GM13977 (cell line): ENCODE measurements around the gene SNAP25.

Source experiments
- DNase-seq: peaks from one replicate; pipeline ENCODE4 v3.0.0; 2012; ENCODE audit warnings: low spot score
- CTCF ChIP-seq: IDR thresholded peaks from 2 replicates; pipeline ENCODE4 v1.5.1; 2012; ENCODE audit warnings: mild to moderate bottlenecking, control low read depth; ENCODE audit not compliant: insufficient read depth; ENCODE audit errors: extremely low read depth, missing control alignments
- in situ Hi-C: fragments of 300-500 bp; cut with MboI; formaldehyde crosslinking; loops from one replicate; pipeline ENCODE4 v1.12.0; 2022; ENCODE audit warnings: low sequenced_read_pairs, low pct_unique_long_range_greater_than_20kb, mixed read lengths, inconsistent platforms; ENCODE audit not compliant: unreplicated experiment

The SNAP25 gene

GRCh38 chr20:10349118-10349517 is 130.5 kb downstream of the SNAP25 start:
- no peak for TF ChIP-seq CTCF
- in situ Hi-C loops, result no loop called here
- DNase-seq, result no peak

- in situ Hi-C loops, result no loop called here
- no peak for DNase-seq
- TF ChIP-seq CTCF, result no peak
These were observed 131.7 kb downstream of the SNAP25 start for GRCh38 chr20:10350188-10350842.

- no peak for TF ChIP-seq CTCF
These were observed 134.5 kb downstream of the SNAP25 start for GRCh38 chr20:10352934-10353824.

GRCh38 chr20:10356628-10357027 is 138.0 kb downstream of the SNAP25 start:
- DNase-seq, result no peak
- in situ Hi-C loops, result no loop called here
- TF ChIP-seq CTCF, result no peak

More at GRCh38 chr20:10352934-10353824, 134.5 kb downstream of the SNAP25 start:
- no peak for DNase-seq
- in situ Hi-C loops, result no loop called here
